DOHH2 (cell line): ENCODE measurements around the gene ALPL.

Source experiments
- H3F3A ChIP-seq: fragments of 200-600 bp; sonication (generic), shearing (Covaris generic); 2 replicates; pipeline ENCODE4 v1.6.0; 2016; ENCODE audit warnings: antibody characterized with exemption, mild to moderate bottlenecking; ENCODE audit not compliant: control insufficient read depth, insufficient read depth
- H3K27ac ChIP-seq: fragments of 200-600 bp; sonication (generic); 2 replicates; pipeline ENCODE4 v1.5.1; 2014; ENCODE audit warnings: low read depth, mild to moderate bottlenecking, low read length, moderate library complexity
- H3K27me3 ChIP-seq: fragments of 200-600 bp; sonication (generic); 2 replicates; pipeline ENCODE4 v1.6.1; 2014; ENCODE audit warnings: mild to moderate bottlenecking, low read length, mixed read lengths; ENCODE audit not compliant: control insufficient read depth
- H3K36me3 ChIP-seq: fragments of 200-600 bp; sonication (generic); 2 replicates; pipeline ENCODE4 v1.6.1; 2014; ENCODE audit warnings: mild to moderate bottlenecking, low read length, moderate library complexity, mixed read lengths; ENCODE audit not compliant: control insufficient read depth
- H3K4me1 ChIP-seq: fragments of 200-600 bp; sonication (generic); 2 replicates; pipeline ENCODE4 v1.6.1; 2014; ENCODE audit warnings: mild to moderate bottlenecking, low read length, mixed read lengths; ENCODE audit not compliant: control insufficient read depth
- H3K4me2 ChIP-seq: fragments of 200-600 bp; sonication (generic); 2 replicates; pipeline ENCODE4 v1.6.0; 2014; ENCODE audit warnings: mild to moderate bottlenecking, low read length, moderate library complexity
- H3K4me3 ChIP-seq: fragments of 200-600 bp; sonication (generic); 2 replicates; pipeline ENCODE4 v1.5.1; 2014; ENCODE audit warnings: mild to moderate bottlenecking, low read length, mixed read lengths
- H3K79me2 ChIP-seq: fragments of 200-600 bp; sonication (generic); 2 replicates; pipeline ENCODE4 v1.6.1; 2014; ENCODE audit warnings: mild to moderate bottlenecking, low read length, mixed read lengths; ENCODE audit not compliant: control insufficient read depth
- H3K9me2 ChIP-seq: fragments of 200-600 bp; sonication (generic); replicated peaks from 2 replicates; pipeline ENCODE4 v1.6.1; 2014; ENCODE audit warnings: mild to moderate bottlenecking, low read length, mixed read lengths; ENCODE audit not compliant: control insufficient read depth
- H3K9me3 ChIP-seq: fragments of 200-600 bp; sonication (generic); 2 replicates; pipeline ENCODE4 v1.6.1; 2014; ENCODE audit warnings: antibody characterized with exemption, low read length, mixed read lengths; ENCODE audit not compliant: control insufficient read depth, insufficient read depth
- H4K20me1 ChIP-seq: fragments of 200-600 bp; sonication (generic); 2 replicates; pipeline ENCODE4 v1.6.0; 2014; ENCODE audit warnings: low read depth, mild to moderate bottlenecking, antibody characterized with exemption, low read length, moderate library complexity; ENCODE audit not compliant: control insufficient read depth, insufficient read depth
- CTCF ChIP-seq: fragments of 200-600 bp; sonication (generic); IDR thresholded peaks from one replicate; pipeline ENCODE4 v1.5.1; 2014; ENCODE audit warnings: antibody characterized with exemption, mild to moderate bottlenecking, low read depth, low read length; ENCODE audit not compliant: poor library complexity, severe bottlenecking
- EZH2phosphoT487 ChIP-seq: fragments of 200-600 bp; sonication (generic); IDR thresholded peaks from 2 replicates; pipeline ENCODE4 v1.6.1; 2017; ENCODE audit warnings: borderline replicate concordance, mild to moderate bottlenecking, antibody characterized with exemption, low read length, moderate library complexity, mixed read lengths

The ALPL gene

GRCh38 chr1:21492356-21492625 is 16.9 kb upstream of the ALPL start:
- H4K20me1 ChIP-seq: no peaks in the 10 kb centered on the region
- H3K4me3 ChIP-seq: no peak overlapping the region
- H3K79me2 ChIP-seq: no peaks in the 10 kb centered on the region
- TF ChIP-seq EZH2phosphoT487: no peak
- TF ChIP-seq CTCF: no peak
- peaks cover 11% of the 10 kb centered on the region for H3K4me1 ChIP-seq
- no peak overlapping the region for H3K27ac ChIP-seq
- no peak overlapping the region for H3K4me2 ChIP-seq
- peaks cover 8% of the 10 kb centered on the region; the same call in 1 of the 2 replicates for H3K27me3 ChIP-seq
- H3K36me3 ChIP-seq: no peaks in the 10 kb centered on the region
- H3K9me3 ChIP-seq: no peaks in the 10 kb centered on the region
- no peaks in the 10 kb centered on the region for H3K9me2 ChIP-seq
- H3F3A ChIP-seq: no peaks in the 10 kb centered on the region

- Histone ChIP-seq H3K4me1 (no peaks in the 10 kb centered on the region), H3F3A (no peaks in the 10 kb centered on the region), H3K4me2 (no peak overlapping the region), H3K27me3 (peaks cover 13% of the 10 kb centered on the region; the same call in 1 of the 2 replicates), H3K9me2 (no peaks in the 10 kb centered on the region), H3K4me3 (no peak overlapping the region), H3K27ac (no peak overlapping the region), H4K20me1 (no peaks in the 10 kb centered on the region), H3K9me3 (no peaks in the 10 kb centered on the region), H3K79me2 (no peaks in the 10 kb centered on the region), H3K36me3 (no peaks in the 10 kb centered on the region)
- TF ChIP-seq CTCF (no peak), EZH2phosphoT487 (no peak)
Measured at GRCh38 chr1:21494196-21494595, 15.0 kb upstream of the ALPL start.

- Histone ChIP-seq H3K27ac (no peak overlapping the region), H4K20me1 (no peaks in the 10 kb centered on the region), H3K4me3 (no peak overlapping the region), H3K4me2 (no peak overlapping the region), H3K4me1 (no peaks in the 10 kb centered on the region), H3K36me3 (no peaks in the 10 kb centered on the region), H3K9me3 (no peaks in the 10 kb centered on the region), H3K79me2 (no peaks in the 10 kb centered on the region), H3F3A (no peaks in the 10 kb centered on the region), H3K27me3 (peaks cover 13% of the 10 kb centered on the region; the same call in 1 of the 2 replicates), H3K9me2 (no peaks in the 10 kb centered on the region)
- no peak for TF ChIP-seq EZH2phosphoT487
- no peak for TF ChIP-seq CTCF
Measured at GRCh38 chr1:21495225-21495820, 13.9 kb upstream of the ALPL start.
